ENCODE results near the gene GJB1.

DNA sequence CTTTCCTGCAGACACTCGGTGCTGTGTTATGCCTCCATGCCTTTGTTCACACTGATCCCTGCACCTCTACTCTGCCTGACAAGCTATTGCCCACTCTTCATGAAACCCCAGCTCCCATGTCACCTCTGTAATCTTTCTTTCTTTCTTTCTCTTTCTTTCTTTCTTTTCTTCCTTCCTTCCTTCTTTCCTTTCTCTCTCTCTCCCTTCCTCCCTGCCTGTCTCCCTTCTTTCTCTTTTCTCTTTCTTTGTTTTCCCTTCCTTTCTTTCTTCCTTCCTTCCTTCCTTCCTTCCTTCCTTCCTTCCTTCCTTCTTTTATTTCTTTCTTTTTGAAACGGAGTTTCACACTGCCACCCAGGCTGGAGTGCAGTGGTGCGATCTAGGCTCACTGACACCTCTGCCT, 12.5 kb downstream of the GJB1 start:
- TF ChIP-seq, protein P1, sequence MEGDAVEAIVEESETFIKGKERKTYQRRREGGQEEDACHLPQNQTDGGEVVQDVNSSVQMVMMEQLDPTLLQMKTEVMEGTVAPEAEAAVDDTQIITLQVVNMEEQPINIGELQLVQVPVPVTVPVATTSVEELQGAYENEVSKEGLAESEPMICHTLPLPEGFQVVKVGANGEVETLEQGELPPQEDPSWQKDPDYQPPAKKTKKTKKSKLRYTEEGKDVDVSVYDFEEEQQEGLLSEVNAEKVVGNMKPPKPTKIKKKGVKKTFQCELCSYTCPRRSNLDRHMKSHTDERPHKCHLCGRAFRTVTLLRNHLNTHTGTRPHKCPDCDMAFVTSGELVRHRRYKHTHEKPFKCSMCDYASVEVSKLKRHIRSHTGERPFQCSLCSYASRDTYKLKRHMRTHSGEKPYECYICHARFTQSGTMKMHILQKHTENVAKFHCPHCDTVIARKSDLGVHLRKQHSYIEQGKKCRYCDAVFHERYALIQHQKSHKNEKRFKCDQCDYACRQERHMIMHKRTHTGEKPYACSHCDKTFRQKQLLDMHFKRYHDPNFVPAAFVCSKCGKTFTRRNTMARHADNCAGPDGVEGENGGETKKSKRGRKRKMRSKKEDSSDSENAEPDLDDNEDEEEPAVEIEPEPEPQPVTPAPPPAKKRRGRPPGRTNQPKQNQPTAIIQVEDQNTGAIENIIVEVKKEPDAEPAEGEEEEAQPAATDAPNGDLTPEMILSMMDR (IDR thresholded peaks at IDR 0.05; ENCODE audit: low read length): no peak
- TF ChIP-seq EZH2 (optimal IDR thresholded peaks at IDR 0.05; ENCODE audit: low read depth, low read length): no peak

Measured in MM.1S (cell line).